HepG2 (cell line): ENCODE data around the gene MTR. TPM values are rescaled to one million over a fixed set of nuclear protein-coding genes. Genes with fewer than 3 reads are reported as not detected.

Experiments
- ATAC-seq: fragments of 200-7000 bp; cut with Tn5 transposase; 3 replicates; pipeline ENCODE4 v1.9.1; 2020; ENCODE audit warnings: mild to moderate bottlenecking, moderate library complexity
- BruUV-seq: library from RNA; stranded (reverse); fragments of 400-500 nt; replicated peaks from 2 replicates; lab custom pipeline; 2021; lab: Mats Ljungman, UMichigan
- CTCF ChIA-PET: fragments of 300-600 bp; formaldehyde crosslinking; extraction: SDS; loops from one replicate; lab custom pipeline; 2021; ENCODE audit warnings: low total read pairs, inconsistent platforms, low intra/inter-chr PET ratio; lab: Yijun Ruan, JAX
- POLR2A ChIA-PET: fragments of 350-600 bp; sonication (Branson Sonifier 250); formaldehyde crosslinking; loops from one replicate; lab custom pipeline; 2020; ENCODE audit warnings: antibody characterized with exemption, inconsistent platforms; lab: Yijun Ruan, JAX
- DNase-seq: peaks from one replicate; pipeline ENCODE4 v3.0.0-alpha.2; 2015; ENCODE audit warnings: low spot score
- FAIRE-seq: peaks from 3 replicates; lab custom pipeline; 2011; peaks lifted over from hg19 to GRCh38; lab: Jason Lieb, UNC
- H2AFZ ChIP-seq: one replicate; pipeline ENCODE4 v1.6.1; 2011; ENCODE audit warnings: low read length, inconsistent platforms
- H3K27ac ChIP-seq: fragments of 300-600 bp; 3 replicates; pipeline ENCODE4 v1.8.0; 2011; ENCODE audit warnings: mixed run types, mild to moderate bottlenecking, mixed read lengths, low read length, inconsistent platforms; ENCODE audit not compliant: insufficient read depth; ENCODE audit errors: extremely low read length
- H3K27me3 ChIP-seq, 2 experiments: fragments of 200-600 bp in 1 of 2; 2 replicates in 1 of 2; 3 replicates in 1 of 2; pipeline versions ENCODE4 v1.6.0 to v1.8.0; 2011; ENCODE audit warnings: low read length in 2 of 2, mild to moderate bottlenecking in 2 of 2, moderate library complexity in 2 of 2, inconsistent platforms in 1 of 2; ENCODE audit not compliant: insufficient read depth in 2 of 2, control insufficient read depth in 1 of 2
- H3K36me3 ChIP-seq, 2 experiments: fragments of 200-600 bp in 1 of 2; replicated peaks in 1 of 2; 2 replicates in 1 of 2; 3 replicates in 1 of 2; pipeline versions ENCODE4 v1.5.1 to v1.8.0; 2011; ENCODE audit warnings: low read length in 2 of 2, inconsistent platforms in 1 of 2; ENCODE audit not compliant: insufficient read depth in 2 of 2, control insufficient read depth in 1 of 2
- H3K4me1 ChIP-seq: 2 replicates; pipeline ENCODE4 v1.5.1; 2012; ENCODE audit warnings: low read length, inconsistent platforms; ENCODE audit not compliant: insufficient read depth
- H3K4me2 ChIP-seq: 2 replicates; pipeline ENCODE4 v1.6.0; 2011; ENCODE audit warnings: low read depth, low read length, inconsistent platforms
- H3K4me3 ChIP-seq, 3 experiments: fragments of 200-600 bp in 1 of 3; sonication (generic), shearing (Covaris generic) in 1 of 3; replicated peaks in 1 of 3; 2 replicates each; pipeline ENCODE4 v1.5.1; 2011 to 2016; ENCODE audit warnings: low read length in 3 of 3, inconsistent platforms in 2 of 3, low read depth in 2 of 3, mild to moderate bottlenecking in 2 of 3, control low read depth in 1 of 3, mixed read lengths in 1 of 3; ENCODE audit not compliant: insufficient read depth in 1 of 3
- H3K79me2 ChIP-seq: one replicate; pipeline ENCODE4 v1.6.1; 2011; ENCODE audit warnings: low read length, inconsistent platforms; ENCODE audit not compliant: insufficient read depth
- H3K9ac ChIP-seq: 2 replicates; pipeline ENCODE4 v1.6.0; 2011; ENCODE audit warnings: mild to moderate bottlenecking, low read depth, low read length, inconsistent platforms; ENCODE audit not compliant: insufficient read depth
- H3K9me3 ChIP-seq: 2 replicates; pipeline ENCODE4 v1.5.1; 2012; ENCODE audit warnings: mild to moderate bottlenecking, low read length
- H4K20me1 ChIP-seq: 2 replicates; pipeline ENCODE4 v1.6.0; 2011; ENCODE audit warnings: inconsistent platforms, mild to moderate bottlenecking, low read length, moderate library complexity; ENCODE audit not compliant: insufficient read depth
- ATF7-NPFF ChIP-seq: sonication (generic); formaldehyde crosslinking; IDR thresholded peaks from 2 replicates; pipeline ENCODE4 v1.8.1; 2023; ENCODE audit warnings: mild to moderate bottlenecking, low read depth, missing genetic modification reagents, moderate library complexity
- BRCA1 ChIP-seq: sonication (generic); formaldehyde crosslinking; IDR thresholded peaks from 2 replicates; pipeline ENCODE4 v1.4.0; 2020; ENCODE audit warnings: missing genetic modification reagents
- DNMT3B ChIP-seq: conservative IDR thresholded peaks from 2 replicates; pipeline ENCODE4 v1.6.1; 2016; ENCODE audit warnings: missing biosample characterization, control low read depth
- HINFP ChIP-seq: sonication (generic); formaldehyde crosslinking; IDR thresholded peaks from 2 replicates; pipeline ENCODE4 v1.4.0; 2020; ENCODE audit warnings: low read depth, mild to moderate bottlenecking, missing genetic modification reagents
- MIXL1 ChIP-seq: IDR thresholded peaks from 2 replicates; pipeline ENCODE4 v1.6.1; 2016
- MXD1 ChIP-seq: sonication (generic); formaldehyde crosslinking; IDR thresholded peaks from 2 replicates; pipeline ENCODE4 v1.4.0; 2020; ENCODE audit warnings: mild to moderate bottlenecking, missing genetic modification reagents
- NR2F2 ChIP-seq: IDR thresholded peaks from 2 replicates; pipeline ENCODE4 v1.6.1; 2012; ENCODE audit warnings: low read depth, inconsistent platforms, borderline replicate concordance
- PHB2 ChIP-seq: fragments of 450-650 bp; IDR thresholded peaks from 2 replicates; pipeline ENCODE4 v1.6.1; 2018; ENCODE audit not compliant: partially characterized antibody
- PITX1 ChIP-seq: sonication (generic); formaldehyde crosslinking; IDR thresholded peaks from 2 replicates; pipeline ENCODE4 v1.5.1; 2020; ENCODE audit warnings: mild to moderate bottlenecking, missing genetic modification reagents
- SOX13 ChIP-seq, 3 experiments: fragments of 450-650 bp in 1 of 3; sonication (generic) in 1 of 3; formaldehyde crosslinking in 1 of 3; IDR thresholded peaks in 2 of 3; conservative IDR thresholded peaks in 1 of 3; 2 replicates each; pipeline versions ENCODE4 v1.5.0 to v1.6.1; 2016 to 2020; ENCODE audit warnings: antibody characterized with exemption in 1 of 3, mild to moderate bottlenecking in 1 of 3, missing compliant biosample characterization in 1 of 3, missing genetic modification reagents in 1 of 3, moderate library complexity in 1 of 3
- ZNF530 ChIP-seq: sonication (generic); formaldehyde crosslinking; IDR thresholded peaks from 2 replicates; pipeline ENCODE4 v1.5.0; 2020; ENCODE audit warnings: low read depth, mild to moderate bottlenecking, missing genetic modification reagents
- ZZZ3 ChIP-seq: sonication (generic); formaldehyde crosslinking; IDR thresholded peaks from 2 replicates; pipeline ENCODE4 v1.4.0; 2020; ENCODE audit warnings: missing genetic modification reagents, mild to moderate bottlenecking, borderline replicate concordance
- WGBS: methylation state at CpG from one replicate; pipeline ENCODE4 v1.1.6; 2017; ENCODE audit warnings: low lambda C conversion rate; 5-methylcytosine and 5-hydroxymethylcytosine counted together
- in situ Hi-C: cut with HindIII; loops from 2 replicates; pipeline ENCODE4 v1.10.0; 2017; ENCODE audit warnings: low pct_unique_long_range_greater_than_20kb; ENCODE audit not compliant: extremely low pct_ligation_motif_present
- intact Hi-C: fragments of 100-400 bp; cut with micrococcal nuclease; formaldehyde crosslinking; loops from one replicate; pipeline ENCODE4 v1.10.0; 2022; ENCODE audit not compliant: unreplicated experiment
- polyA plus RNA-seq, 8 experiments: library from polyadenylated mRNA; depleted of rRNA in 3 of 8; stranded (reverse) in 7 of 8; unstranded in 1 of 8; fragments of >200 nt; fragmentation: Illumina TruSeq in 4 of 8; extraction: Trizol in 4 of 8; gene quantifications; 2 replicates each; pipeline versions ENCODE4 v1.2.1 to v1.2.3, GENCODE V29; 2011 to 2016; ENCODE audit warnings: low read depth in 4 of 8, missing spikeins in 1 of 8, mixed read lengths in 1 of 8; ENCODE audit not compliant: insufficient read depth in 1 of 8
- total RNA-seq, 5 experiments: library from RNA; depleted of rRNA; stranded (reverse); fragments of >200 nt; fragmentation: Illumina TruSeq; extraction: Trizol; gene quantifications; 2 replicates each; pipeline ENCODE4 v1.2.3, GENCODE V29; 2016; ENCODE audit warnings: low read depth in 1 of 5
- TF ChIP-seq, protein P1 (sequence below): IDR thresholded peaks from 2 replicates; pipeline ENCODE4 v1.6.1; 2012; ENCODE audit warnings: inconsistent platforms
- TF ChIP-seq, protein P2 (sequence below): sonication (generic); formaldehyde crosslinking; conservative IDR thresholded peaks from 2 replicates; pipeline ENCODE4 v1.4.0; 2020; ENCODE audit warnings: missing genetic modification reagents

The MTR gene
- total and polyA plus RNA-seq, 2 of the 13 experiments (the other 11 are each of a cell fraction or from before 2014, with no cell fraction given): 16.3 to 36.1 TPM

GRCh38 chr1:236914375-236914774 is 119.3 kb downstream of the MTR start:
- CTCF ChIA-PET: no interaction called here
- H2AFZ ChIP-seq: no peak overlapping the region
- H3K4me1 ChIP-seq: no peaks in the 10 kb centered on the region
- DNase-seq: no peak
- TF ChIP-seq DNMT3B (CRISPR knock-in tag): no peak
- no peak for TF ChIP-seq PHB2
- no peak for TF ChIP-seq SOX13 (IDR thresholded peaks at IDR 0.05)
- no peak for TF ChIP-seq SOX13 (CRISPR knock-in tag; conservative IDR thresholded peaks at IDR 0.05 in 1 of 2, IDR thresholded peaks at IDR 0.05 in 1 of 2)
- no peak for TF ChIP-seq MXD1 (CRISPR knock-in tag)
- TF ChIP-seq MIXL1 (CRISPR knock-in tag): no peak
- no peak for TF ChIP-seq ZNF530 (CRISPR knock-in tag)
- no peak for TF ChIP-seq ZZZ3 (CRISPR knock-in tag)
- TF ChIP-seq, protein P1, sequence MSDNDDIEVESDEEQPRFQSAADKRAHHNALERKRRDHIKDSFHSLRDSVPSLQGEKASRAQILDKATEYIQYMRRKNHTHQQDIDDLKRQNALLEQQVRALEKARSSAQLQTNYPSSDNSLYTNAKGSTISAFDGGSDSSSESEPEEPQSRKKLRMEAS: no peak
- no peak for TF ChIP-seq NR2F2
- TF ChIP-seq, protein P2, sequence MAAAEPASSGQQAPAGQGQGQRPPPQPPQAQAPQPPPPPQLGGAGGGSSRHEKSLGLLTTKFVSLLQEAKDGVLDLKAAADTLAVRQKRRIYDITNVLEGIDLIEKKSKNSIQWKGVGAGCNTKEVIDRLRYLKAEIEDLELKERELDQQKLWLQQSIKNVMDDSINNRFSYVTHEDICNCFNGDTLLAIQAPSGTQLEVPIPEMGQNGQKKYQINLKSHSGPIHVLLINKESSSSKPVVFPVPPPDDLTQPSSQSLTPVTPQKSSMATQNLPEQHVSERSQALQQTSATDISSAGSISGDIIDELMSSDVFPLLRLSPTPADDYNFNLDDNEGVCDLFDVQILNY (CRISPR knock-in tag): no peak
- no peak for TF ChIP-seq ATF7-NPFF (CRISPR knock-in tag)
- TF ChIP-seq PITX1 (CRISPR knock-in tag): no peak
- no peak for TF ChIP-seq BRCA1
- TF ChIP-seq HINFP (CRISPR knock-in tag): no peak
- no peaks in the 10 kb centered on the region for H3K79me2 ChIP-seq
- no TSS peak for BruUV-seq
- H3K27ac ChIP-seq: no peak overlapping the region
- no peaks in the 10 kb centered on the region for H4K20me1 ChIP-seq
- no peaks in the 10 kb centered on the region for H3K27me3 ChIP-seq
- ATAC-seq: no peak
- whole genome bisulfite sequencing: 27% methylated on average over 2 of the region's 2 CpGs
- H3K4me2 ChIP-seq: no peak overlapping the region
- H3K9ac ChIP-seq: no peak overlapping the region
- FAIRE-seq: no peak
- in situ Hi-C loops: no loop called here
- no peak overlapping the region for H3K4me3 ChIP-seq
- no peaks in the 10 kb centered on the region; the same call in 1 of the 2 replicates for H3K9me3 ChIP-seq
- intact Hi-C loops: no loop called here
- POLR2A ChIA-PET: no interaction called here
- H3K36me3 ChIP-seq: no peaks in the 10 kb centered on the region
